GM04503 (cell line): Measurements from ENCODE around the gene GADD45A.
"Not testable (repeated sequence)": the region's sequence is repeated elsewhere in the genome, so short reads cannot be mapped to it uniquely, and the experiment has no call there.

ENCODE experiments used
- DNase-seq: peaks from one replicate; pipeline ENCODE4 v3.0.0-alpha.2; 2012; ENCODE audit warnings: low read depth

Gene GADD45A, protein sequence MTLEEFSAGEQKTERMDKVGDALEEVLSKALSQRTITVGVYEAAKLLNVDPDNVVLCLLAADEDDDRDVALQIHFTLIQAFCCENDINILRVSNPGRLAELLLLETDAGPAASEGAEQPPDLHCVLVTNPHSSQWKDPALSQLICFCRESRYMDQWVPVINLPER

DNA sequence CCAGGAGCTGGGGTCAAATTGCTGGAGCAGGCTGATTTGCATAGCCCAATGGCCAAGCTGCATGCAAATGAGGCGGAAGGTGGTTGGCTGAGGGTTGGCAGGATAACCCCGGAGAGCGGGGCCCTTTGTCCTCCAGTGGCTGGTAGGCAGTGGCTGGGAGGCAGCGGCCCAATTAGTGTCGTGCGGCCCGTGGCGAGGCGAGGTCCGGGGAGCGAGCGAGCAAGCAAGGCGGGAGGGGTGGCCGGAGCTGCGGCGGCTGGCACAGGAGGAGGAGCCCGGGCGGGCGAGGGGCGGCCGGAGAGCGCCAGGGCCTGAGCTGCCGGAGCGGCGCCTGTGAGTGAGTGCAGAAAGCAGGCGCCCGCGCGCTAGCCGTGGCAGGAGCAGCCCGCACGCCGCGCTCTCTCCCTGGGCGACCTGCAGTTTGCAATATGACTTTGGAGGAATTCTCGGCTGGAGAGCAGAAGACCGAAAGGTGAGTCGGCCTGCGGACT lies at the start of gene GADD45A:
TSS of gene GADD45A (plus strand) at position 135 of the 491 bp plus-strand sequence. CDS start at position 429, 294 bp downstream.
- peak; percentile 98 for DNase-seq

DNA sequence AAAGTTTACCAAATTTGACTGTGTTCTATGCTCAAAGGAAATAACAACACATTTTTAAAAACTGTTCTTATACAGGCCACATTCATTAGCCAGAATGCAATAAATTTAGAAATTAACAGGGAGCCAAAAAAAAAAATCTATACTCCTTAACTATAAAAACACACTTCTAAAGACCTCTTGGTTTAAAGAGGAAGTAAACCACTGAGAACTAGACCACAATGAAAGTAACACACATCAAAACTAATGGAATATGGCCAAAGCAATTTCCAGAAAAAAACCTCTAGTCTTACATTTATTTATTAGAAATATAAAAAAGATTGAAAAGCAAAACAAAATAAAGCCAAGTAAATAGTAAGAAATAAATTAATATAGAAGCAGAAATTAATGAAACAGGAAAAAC lies 48.9 kb upstream of the GADD45A start:
- DNase-seq = no peak

DNA sequence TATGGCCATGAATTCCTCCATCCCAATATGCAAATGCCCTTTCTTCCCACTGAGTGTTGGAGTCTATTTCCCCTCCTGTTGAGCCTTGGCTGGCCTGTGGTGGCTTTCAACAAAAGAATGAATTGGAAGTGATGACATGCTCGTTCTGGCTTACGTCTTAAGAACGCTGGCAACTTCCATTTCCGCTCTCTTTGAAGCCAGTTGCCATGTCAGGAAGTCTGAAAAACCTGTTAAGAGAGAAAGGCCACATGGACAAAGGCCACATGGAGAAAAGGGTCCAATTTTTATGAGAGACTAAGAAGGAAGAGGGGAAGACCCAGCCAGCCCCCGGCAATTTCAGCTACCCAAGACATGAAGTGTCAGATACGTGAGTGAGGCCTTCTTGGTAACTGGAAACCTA lies 45.6 kb upstream of the GADD45A start:
- DNase-seq = no peak

DNA sequence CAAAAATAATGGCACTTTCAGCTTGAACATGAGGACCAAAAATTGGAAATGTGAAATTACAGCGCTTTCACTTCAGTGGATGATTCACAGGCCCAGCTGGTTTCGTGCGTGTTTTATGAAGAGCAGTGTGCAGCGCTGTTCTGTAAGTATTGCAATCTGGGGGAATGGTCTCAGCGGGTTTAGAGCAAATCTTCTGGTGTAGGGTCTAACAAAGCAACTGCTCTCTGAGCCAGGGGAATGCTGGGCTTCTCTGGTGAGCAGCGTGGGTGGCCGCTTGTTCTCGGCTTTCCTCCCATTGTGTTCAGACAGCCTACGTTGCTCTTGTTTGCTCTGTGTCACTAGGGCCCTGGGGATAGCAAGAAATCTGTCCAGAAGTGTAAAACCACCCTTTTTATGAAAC lies 42.4 kb upstream of the GADD45A start:
- no peak for DNase-seq

DNA sequence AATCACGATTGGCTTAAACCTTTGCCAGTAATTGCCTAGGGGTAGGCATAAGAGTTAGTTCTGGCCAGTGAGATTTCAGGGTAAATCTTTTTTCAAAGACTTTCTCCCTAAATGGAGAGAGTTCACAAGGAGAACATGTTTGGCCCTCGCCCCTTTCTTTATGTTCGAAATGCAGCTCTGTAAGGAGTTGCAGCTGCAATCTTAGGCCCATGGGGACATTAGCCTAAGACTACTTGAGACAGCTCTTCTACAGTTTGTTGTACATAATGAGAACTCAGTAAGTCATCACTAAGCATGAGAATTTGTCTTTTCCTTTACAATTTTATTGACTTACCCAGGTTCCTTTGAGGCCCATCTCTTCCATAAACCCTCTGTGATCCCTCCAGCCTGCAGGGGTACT lies 40.4 kb upstream of the GADD45A start:
- DNase-seq = no peak

DNA sequence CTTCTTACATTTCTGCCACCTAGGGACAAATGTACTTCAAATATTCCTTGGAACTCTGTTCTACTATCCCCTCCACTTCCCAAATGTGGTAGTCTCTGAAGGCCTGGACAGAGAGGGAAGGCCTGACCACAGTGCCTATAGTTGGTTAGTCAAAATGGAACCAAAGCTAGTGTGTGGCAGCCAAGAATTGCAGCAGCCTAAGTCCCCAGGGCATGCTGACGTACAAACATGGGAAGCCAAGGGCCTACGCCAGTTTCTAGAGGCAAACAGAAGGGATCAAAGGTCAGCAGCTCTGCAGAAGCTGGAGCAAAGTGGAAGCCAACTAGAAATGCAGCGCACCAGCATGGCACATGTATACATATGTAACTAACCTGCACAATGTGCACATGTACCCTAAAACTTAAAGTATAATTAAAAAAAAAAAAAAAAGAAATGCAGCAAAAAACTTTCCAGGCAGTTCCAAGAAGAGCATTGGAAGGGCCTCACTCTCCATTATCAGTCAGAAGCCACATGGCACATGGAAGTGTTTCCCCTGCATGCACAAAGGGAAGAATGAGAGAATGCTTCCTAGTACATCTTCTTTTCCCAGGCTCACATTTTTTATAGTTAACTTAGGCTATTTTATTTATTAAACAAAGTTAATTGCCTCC lies 39.4 kb upstream of the GADD45A start:
- DNase-seq = no peak

DNA sequence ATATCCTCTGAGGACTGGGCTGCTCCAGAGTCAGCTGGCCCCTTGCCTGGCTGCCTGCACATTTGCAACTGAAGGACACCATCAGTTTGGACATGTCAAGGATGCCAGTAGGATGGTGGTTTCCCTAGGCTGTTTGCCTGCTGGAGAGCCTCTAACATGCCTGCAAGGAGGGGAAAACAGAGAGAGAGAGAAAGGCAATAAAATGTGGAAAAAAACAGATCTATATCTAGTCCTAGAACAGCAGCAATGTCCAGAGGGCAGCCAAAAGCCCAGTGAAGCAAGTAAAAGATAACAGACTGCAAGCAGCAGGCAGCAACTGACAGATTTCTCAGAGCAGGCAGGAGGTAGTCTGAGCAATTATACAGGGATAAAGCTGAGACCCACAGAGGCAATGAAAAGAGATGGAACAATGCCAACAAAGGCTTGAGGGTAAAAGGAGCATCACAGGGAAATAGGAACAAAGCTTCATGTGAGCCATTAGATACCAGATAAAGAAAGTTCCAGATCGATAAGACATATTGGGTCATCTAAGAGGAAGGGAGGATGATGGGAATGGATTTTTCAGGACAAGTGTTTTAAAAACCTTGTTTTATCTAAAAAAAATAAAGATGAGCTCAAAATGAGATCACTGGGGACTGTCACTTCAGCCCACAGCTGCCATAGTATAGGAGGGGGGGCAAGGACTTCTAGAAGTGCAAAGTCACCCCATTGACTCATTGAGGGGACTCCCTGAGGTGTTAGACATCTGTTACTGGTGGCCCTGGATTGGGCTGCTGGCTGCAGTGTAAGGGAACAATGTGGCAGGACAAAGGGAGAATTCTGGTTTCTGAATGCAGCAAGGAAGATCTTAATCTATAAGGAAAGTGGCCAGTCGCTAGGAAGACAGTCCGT lies 38.6 kb upstream of the GADD45A start:
- DNase-seq = no peak

DNA sequence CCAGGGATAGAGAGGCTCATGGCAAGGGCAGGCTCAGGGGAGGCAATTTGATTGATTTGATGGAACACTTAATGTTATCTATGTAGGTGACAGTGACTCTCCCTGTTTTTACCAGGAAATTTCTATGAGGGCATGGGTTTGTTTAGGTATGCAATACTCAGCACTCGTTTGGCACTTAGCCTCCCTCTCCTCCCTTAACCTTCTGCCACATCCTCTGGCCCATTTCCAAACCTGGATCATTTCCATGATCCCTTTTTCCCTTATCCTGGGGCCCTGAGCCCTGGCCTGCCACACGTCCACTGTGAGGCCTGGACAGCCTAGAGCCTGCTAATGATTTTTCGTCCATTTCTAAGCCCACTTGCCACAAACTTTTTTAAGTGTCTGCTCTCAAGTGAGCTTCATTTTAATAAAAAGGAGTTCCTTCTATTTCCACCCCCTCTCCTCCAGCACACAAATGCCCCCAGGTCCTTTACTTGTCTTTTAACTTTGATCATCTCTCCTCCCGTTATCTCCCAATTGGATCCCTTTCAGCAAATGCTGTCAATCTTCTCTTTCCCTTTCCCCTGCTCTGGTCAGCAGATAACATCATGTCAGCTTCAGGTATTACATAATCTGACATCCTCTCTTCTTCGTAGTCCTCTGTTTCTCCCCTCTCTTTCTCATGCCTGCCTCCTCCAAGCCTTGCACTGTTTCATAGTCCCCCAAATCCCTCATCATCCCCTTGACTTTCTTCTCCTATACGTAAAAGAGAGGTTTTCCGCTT lies 37.8 kb upstream of the GADD45A start:
- no peak for DNase-seq

DNA sequence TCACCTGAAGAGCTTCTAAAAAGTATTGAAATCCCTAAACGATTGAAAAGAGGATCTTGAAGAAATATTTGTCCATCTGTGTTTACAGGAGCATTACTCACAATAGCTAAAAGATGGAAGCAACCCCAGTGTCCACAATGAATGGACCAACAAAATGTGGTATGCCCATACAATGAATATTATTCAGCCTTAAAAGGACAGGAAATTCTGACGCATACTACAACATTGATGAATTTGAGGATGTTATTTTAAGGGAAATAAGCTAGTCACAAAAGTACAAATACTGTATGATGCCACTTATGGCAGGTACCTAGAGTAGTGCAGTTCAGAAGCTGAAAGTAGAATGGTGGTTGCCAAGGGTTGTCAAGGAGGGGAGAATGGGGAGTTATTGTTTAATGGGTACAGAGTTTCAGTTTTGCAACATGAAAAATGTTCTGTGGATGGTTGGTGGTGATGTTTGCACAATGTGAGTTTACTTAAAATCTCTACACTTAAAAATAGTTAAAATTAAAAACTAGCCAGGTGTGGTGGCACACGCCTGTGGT lies 37.1 kb upstream of the GADD45A start:
- no peak for DNase-seq

DNA sequence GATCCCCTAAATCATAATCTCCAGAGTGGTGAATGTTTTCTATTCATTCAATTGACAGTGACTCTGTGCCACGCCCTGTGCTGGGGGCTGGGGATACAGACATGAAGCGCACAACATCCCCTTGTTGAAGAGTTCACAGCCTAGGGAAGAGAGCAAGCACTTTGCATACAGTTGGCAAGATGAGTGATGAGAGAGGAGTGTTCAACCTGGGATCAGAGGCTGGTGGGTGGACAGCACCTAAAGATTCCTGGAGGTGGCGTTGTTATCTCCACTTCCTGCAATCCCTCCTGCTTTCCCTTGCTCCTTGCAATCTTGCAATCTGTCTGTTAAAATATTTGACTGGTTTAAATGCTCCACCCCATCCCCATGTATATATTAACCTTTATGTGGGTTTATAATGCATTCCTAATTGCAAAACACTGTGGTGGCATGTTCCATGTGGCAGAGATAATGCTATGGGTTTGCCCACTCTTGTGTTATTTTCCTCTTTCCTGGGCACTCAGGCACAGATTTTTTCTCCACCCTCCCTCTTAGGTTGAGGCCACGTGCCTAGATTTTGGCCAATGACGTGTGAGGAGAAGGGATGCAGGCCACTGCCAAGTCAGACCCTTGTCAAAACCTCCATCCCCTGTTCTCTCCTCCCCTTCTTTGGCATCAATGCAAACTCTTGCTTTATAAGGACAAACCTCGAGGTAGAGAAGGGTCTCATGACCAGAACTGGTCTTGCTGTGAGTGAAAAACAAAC lies 36.2 kb upstream of the GADD45A start:
- no peak for DNase-seq

DNA sequence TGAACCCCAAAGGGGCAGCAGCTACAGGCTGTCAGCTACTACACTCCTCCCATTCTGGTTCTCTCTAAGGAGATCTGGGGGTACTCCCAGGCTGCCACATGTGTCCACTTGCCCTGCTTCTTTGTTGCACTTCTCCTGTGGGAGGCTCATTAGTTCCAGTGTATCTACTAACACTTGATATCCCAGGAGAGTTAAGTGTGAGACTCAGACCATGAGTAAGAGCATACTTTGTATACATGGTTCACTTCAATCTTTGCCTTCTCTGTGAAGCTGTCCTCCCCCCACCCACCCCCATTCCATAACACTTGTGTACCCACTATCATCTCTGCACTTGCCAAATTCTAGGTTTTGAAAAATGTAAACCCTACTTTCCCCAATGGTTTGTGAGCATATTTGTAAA lies 34.9 kb upstream of the GADD45A start:
- DNase-seq = no peak

DNA sequence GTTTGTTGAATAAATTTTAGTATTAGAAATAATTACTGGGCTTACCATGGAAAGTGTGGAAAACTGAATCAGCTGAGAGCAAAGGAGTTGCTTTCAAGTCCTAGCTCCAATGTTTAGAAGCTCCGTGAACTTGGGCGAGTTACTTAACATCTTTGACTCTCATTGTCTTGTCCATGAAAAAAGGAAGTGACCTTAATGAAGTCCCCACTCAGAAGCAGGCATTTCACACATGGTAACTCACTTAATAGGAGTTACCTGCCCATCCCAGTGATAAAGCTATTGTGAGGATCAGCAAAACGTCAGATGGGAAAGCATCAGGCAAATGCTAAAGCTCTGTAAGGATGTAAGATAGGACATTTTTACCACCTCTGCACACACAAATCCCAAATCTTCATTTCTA lies 34.0 kb upstream of the GADD45A start:
- DNase-seq = no peak

DNA sequence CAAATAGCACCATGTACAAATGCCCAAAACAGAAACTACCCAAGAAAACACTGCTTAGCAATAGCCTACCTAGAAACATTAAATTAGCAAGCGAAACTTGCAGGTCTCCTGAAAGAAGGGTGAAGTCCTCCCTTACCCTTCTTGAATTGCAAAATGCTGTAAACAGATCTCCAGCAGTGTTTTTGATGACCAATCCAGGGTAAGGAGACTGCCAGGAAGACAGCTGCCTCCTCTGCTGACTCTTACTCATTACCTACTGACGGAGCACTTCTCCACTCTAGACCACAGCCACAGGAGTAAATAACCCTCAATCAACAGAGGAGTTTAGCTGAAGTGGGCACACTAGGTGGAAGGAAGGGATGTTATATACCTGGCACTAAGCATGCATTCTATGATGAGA lies 32.2 kb upstream of the GADD45A start:
- peak; percentile 63 for DNase-seq

DNA sequence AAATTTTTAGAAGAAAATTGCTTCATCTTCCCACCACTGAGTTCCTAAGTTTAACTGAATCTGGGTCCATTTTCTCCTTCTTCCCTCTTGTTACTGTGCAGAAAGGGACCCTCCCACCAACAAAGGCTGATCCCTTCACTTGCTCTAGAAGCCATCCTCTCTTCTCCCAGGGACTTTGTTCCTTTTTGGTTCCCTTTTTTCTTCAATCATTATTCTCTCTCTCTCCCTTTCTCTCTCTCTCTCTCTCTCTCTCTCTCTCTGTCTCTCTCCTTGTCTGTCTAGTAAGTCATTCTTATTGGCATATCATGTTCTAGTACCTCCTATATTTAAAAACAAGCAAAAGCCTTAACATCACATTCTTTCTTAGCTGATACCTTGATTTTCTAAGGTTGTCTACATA lies 31.7 kb upstream of the GADD45A start:
- DNase-seq = no peak

DNA sequence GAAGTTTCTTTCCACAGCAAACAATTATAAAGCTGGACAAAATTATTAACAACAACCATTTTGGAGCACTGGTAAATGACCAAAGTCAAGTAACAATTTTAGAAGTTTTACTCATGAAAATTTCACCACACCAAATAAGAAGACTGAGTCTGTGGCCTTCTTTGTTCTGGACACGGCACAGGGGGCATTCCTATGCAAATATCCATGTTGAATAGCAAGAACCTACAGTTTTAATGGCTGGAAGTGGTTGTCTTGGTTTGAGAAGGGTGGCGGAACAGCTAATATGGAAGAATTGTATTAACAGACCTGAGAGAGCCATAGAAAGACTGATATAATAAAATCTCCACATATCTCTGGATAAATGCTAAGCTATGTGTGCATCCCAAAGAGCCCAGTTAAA lies 29.4 kb upstream of the GADD45A start:
- no peak for DNase-seq

DNA sequence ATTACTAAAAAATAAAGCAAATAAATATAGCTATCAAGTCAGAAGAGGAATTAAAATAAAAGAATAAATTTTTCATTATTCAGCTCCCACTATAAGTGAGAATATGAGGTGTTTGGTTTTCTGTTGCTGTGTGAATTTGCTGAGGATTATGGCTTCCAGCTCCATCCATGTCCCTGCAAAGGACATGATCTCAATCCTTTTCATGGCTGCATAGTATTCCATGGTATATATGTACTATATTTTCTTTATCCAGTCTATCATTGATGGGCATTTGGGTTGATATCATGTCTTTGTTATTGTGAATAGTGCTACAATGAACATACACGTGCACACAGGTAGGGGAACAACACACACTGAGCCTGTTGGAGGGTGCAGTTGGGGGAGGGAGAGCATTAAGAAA lies 27.8 kb upstream of the GADD45A start:
- not testable (repeated sequence) for DNase-seq

DNA sequence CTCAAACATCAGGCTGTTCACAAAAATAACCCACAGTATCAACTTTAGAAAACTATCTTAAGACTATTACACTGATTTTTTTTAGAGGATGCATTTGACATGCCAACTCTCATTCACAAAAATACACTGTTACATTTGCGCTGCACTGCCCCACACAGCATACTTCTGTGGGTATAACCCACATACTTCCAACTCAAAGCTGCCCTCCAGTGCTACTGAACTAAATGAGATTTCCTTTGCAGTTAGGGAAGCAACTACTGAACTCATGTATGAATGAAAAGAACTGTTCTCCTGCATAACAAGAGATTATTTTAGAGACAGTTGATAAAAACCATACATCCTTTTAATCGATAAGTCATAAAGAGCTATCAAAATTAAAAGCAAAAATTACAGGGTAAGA lies 25.8 kb upstream of the GADD45A start:
- no peak for DNase-seq

DNA sequence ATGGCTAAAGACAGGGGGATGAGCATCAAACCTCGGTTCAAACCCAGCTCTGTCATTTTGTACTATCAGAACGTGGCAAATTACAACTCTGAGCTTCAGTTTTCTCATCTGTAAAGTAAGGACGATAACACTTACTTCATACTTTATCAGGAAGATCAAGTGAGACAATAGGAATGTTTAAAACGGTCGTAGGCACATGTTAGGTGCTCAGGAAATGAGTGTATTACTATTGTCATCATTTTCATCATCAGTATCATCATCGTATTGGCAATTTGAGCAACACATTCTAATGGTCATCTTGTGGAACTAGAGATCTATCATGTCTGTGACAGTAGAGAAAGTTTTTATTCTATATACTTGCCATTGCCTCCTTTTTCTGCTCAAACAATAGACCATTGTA lies 22.1 kb upstream of the GADD45A start:
- DNase-seq = no peak

DNA sequence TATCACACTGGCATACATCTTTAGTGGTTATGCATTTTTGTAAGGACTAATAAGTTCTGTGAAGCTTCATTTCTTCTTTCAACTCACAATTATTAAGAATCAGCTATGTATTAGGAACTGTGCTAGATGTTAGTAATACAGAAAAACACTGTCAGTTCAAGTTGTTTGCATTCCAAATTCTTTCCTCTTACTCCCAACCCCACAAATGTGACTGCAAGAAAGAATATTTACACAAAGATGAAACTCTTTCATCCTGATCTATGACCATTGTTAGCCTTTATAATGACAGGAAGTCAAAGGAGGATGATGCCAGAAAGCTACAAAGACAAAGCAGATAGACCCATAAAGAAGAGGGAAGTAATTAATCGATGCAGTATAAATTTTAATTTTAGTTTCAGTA lies 21.0 kb upstream of the GADD45A start:
- no peak for DNase-seq

DNA sequence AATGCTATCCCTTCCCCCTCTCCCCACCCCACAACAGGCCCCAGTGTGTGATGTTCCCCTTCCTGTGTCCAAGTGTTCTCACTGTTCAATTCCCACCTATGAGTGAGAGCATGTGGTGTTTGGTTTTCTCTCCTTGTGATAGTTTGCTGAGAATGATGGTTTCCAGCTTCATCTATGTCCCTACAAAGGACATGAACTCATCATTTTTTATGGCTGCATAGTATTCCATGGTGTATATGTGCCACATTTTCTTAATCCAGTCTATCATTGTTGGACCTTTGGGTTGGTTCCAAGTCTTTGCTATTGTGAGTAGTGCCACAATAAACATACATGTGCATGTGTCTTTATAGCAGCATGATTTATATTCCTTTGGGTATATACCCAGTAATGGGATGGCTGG lies 19.7 kb upstream of the GADD45A start:
- not testable (repeated sequence) for DNase-seq

DNA sequence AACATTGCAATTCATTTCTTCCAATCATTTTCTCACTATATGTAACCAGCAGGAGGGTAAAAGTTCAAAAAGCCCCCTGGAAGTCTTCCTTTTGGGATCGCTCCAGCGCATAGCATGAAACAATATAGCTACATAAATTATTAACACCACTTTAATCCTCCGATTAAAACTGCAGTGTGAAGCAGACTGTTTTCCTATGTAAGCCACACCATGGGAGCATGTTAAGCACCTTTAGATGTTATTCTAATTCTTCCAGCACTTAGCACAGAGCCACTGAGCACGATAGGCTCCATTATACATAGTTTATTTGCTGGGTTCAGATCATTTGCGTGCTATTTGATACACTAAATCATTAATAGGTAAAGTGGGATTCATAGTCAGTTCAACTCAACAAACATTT lies 18.4 kb upstream of the GADD45A start:
- no peak for DNase-seq
